ENCODE results near the gene ZCWPW1.

DNA sequence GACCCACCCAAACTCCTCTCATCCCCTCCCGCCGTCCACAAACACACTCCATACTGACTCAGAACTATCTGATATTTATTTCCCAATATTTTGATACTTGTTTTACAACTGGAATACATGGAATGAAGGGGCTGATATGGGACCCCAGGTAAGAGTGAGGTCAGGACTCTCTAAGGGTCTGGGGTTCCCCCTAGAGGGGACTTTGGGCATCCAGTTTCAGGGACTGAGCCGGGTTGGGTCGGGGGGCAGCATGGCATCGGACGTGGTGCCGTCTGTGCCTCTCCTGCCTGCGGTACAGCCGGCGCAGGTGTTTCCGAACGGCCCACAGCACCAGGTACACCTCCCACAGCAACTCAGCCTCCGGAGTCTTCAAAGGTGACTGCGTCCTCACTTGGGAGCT is 28.1 kb upstream of the ZCWPW1 start:
- no peak for TF ChIP-seq GATA3 (IDR thresholded peaks at IDR 0.05; ENCODE audit: low read depth, low read length)
- TF ChIP-seq GATA2 (IDR thresholded peaks at IDR 0.05; ENCODE audit: low read depth, low read length), result no peak

Measured in SH-SY5Y (cell line).